Neural cell (in vitro differentiated cells): Measurements from ENCODE around the gene KCTD19.

Experiments
- EP300 ChIP-seq: fragments of 450-650 bp; conservative IDR thresholded peaks from 2 replicates; pipeline ENCODE4 v1.6.1; 2014; ENCODE audit warnings: antibody characterized with exemption, mild to moderate bottlenecking, moderate library complexity; ENCODE audit not compliant: poor library complexity, severe bottlenecking
- EZH2 ChIP-seq: fragments of 200-600, 300-800 bp; shearing (Covaris generic), sonication (generic); IDR thresholded peaks from 2 replicates; pipeline ENCODE4 v1.6.1; 2014; ENCODE audit warnings: antibody characterized with exemption, low read length, borderline replicate concordance, mild to moderate bottlenecking; ENCODE audit not compliant: insufficient read depth, poor library complexity, severe bottlenecking
- MXI1 ChIP-seq: fragments of 450-650 bp; conservative IDR thresholded peaks from 2 replicates; pipeline ENCODE4 v1.6.1; 2014; ENCODE audit warnings: antibody characterized with exemption, mild to moderate bottlenecking; ENCODE audit not compliant: poor library complexity, severe bottlenecking
- POLR2AphosphoS5 ChIP-seq: IDR thresholded peaks from 2 replicates; pipeline ENCODE4 v1.6.1; 2012
- RAD21 ChIP-seq: fragments of 450-650 bp; conservative IDR thresholded peaks from 2 replicates; pipeline ENCODE4 v1.6.1; 2014; ENCODE audit warnings: antibody characterized with exemption, mild to moderate bottlenecking, moderate library complexity
- REST ChIP-seq: IDR thresholded peaks from 2 replicates; pipeline ENCODE4 v1.6.1; 2012; ENCODE audit warnings: borderline replicate concordance
- SMC3 ChIP-seq: fragments of 450-650 bp; conservative IDR thresholded peaks from 2 replicates; pipeline ENCODE4 v1.6.1; 2014; ENCODE audit warnings: antibody characterized with exemption, mild to moderate bottlenecking, moderate library complexity; ENCODE audit not compliant: poor library complexity
- TAF1 ChIP-seq: IDR thresholded peaks from 2 replicates; pipeline ENCODE4 v1.6.1; 2012; ENCODE audit warnings: low read depth
- TF ChIP-seq, protein P1 (sequence below): fragments of 450-650 bp; IDR thresholded peaks from 2 replicates; pipeline ENCODE4 v1.5.1; 2014; ENCODE audit warnings: antibody characterized with exemption, mild to moderate bottlenecking, moderate library complexity; ENCODE audit not compliant: poor library complexity, severe bottlenecking

DNA sequence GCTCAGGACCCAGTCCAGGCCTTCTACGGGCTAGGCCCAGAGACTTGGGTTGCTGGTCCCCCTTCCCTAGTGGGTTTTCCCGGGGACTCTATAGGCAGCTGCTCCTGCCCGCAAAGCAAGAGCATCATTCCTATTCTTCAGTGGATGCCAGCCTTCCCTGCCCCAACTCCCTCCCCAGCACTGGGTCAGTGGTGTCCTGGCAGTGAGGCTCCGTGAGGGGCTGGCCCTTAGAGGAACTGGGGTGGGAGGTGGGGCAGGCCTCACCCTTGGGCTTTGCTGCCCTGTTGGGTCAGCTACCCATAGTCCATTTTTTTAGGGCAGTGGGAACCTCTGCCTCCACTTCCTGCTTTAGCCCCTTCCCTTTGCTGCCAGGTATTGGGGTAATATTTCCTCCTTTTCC is 55.1 kb downstream of the KCTD19 start:
- TF ChIP-seq POLR2AphosphoS5 = no peak
- TF ChIP-seq, protein P1, sequence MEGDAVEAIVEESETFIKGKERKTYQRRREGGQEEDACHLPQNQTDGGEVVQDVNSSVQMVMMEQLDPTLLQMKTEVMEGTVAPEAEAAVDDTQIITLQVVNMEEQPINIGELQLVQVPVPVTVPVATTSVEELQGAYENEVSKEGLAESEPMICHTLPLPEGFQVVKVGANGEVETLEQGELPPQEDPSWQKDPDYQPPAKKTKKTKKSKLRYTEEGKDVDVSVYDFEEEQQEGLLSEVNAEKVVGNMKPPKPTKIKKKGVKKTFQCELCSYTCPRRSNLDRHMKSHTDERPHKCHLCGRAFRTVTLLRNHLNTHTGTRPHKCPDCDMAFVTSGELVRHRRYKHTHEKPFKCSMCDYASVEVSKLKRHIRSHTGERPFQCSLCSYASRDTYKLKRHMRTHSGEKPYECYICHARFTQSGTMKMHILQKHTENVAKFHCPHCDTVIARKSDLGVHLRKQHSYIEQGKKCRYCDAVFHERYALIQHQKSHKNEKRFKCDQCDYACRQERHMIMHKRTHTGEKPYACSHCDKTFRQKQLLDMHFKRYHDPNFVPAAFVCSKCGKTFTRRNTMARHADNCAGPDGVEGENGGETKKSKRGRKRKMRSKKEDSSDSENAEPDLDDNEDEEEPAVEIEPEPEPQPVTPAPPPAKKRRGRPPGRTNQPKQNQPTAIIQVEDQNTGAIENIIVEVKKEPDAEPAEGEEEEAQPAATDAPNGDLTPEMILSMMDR = no peak
- TF ChIP-seq EZH2 = no peak
- TF ChIP-seq TAF1 = no peak
- TF ChIP-seq RAD21 = no peak
- TF ChIP-seq SMC3 = no peak
- TF ChIP-seq EP300 = no peak
- no peak for TF ChIP-seq REST
- TF ChIP-seq MXI1 = no peak
